Hepatocyte (in vitro differentiated cells): ENCODE results near the gene SEZ6.

Source experiments
- EZH2 ChIP-seq: fragments of 200-600 bp; sonication (generic); IDR thresholded peaks from 2 replicates; pipeline ENCODE4 v1.6.1; 2016; ENCODE audit warnings: antibody characterized with exemption, mild to moderate bottlenecking, borderline replicate concordance
- TF ChIP-seq, protein P1 (sequence below): fragments of 200-600 bp; sonication (generic); IDR thresholded peaks from 2 replicates; pipeline ENCODE4 v1.5.1; 2016; ENCODE audit warnings: antibody characterized with exemption, mild to moderate bottlenecking; ENCODE audit not compliant: poor library complexity

DNA sequence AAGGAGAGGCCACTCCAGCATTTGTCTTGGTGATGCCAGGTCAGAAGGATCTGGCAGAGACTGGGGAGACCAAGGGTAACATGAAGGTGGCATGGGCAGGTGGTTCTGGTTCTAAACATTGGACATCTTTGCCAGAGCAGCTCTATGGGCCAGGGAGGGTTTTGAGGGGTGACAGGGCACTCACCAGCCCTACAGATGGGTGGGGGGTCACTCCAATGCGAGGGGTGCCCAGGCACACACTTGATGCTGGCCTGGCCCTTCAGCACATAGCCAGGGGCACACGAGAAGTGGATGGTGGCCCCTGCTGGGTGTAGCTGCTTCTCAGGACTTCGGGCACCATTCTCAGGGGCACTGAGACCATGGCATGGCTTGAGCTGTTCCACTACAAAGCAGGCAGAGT is 49.0 kb downstream of the SEZ6 start:
- TF ChIP-seq, protein P1, sequence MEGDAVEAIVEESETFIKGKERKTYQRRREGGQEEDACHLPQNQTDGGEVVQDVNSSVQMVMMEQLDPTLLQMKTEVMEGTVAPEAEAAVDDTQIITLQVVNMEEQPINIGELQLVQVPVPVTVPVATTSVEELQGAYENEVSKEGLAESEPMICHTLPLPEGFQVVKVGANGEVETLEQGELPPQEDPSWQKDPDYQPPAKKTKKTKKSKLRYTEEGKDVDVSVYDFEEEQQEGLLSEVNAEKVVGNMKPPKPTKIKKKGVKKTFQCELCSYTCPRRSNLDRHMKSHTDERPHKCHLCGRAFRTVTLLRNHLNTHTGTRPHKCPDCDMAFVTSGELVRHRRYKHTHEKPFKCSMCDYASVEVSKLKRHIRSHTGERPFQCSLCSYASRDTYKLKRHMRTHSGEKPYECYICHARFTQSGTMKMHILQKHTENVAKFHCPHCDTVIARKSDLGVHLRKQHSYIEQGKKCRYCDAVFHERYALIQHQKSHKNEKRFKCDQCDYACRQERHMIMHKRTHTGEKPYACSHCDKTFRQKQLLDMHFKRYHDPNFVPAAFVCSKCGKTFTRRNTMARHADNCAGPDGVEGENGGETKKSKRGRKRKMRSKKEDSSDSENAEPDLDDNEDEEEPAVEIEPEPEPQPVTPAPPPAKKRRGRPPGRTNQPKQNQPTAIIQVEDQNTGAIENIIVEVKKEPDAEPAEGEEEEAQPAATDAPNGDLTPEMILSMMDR, result no peak
- TF ChIP-seq EZH2, result no peak
